Fibroblast of lung (primary cell): Measurements from ENCODE around the gene UGT1A7. TPM values are rescaled to one million over a fixed set of nuclear protein-coding genes. Genes with fewer than 3 reads are reported as not detected.

Source experiments
- DNase-seq, 2 donors: peaks; one replicate each; pipeline versions ENCODE4 v3.0.0 to v3.0.0-alpha.2; 2010; ENCODE audit warnings: low read depth in 2 of 2
- H2AFZ ChIP-seq: 2 replicates; pipeline ENCODE4 v1.5.1; 2012; ENCODE audit warnings: low read length, control low read depth, inconsistent platforms
- H3K27ac ChIP-seq: 2 replicates; pipeline ENCODE4 v1.5.1; 2011; ENCODE audit warnings: low read length, control low read depth; ENCODE audit not compliant: insufficient read depth
- H3K27me3 ChIP-seq: 2 replicates; pipeline ENCODE4 v1.5.1; 2011; ENCODE audit warnings: mild to moderate bottlenecking, low read length; ENCODE audit not compliant: control insufficient read depth, insufficient read depth
- H3K36me3 ChIP-seq: 2 replicates; pipeline ENCODE4 v1.5.1; 2011; ENCODE audit warnings: low read length; ENCODE audit not compliant: control insufficient read depth, insufficient read depth
- H3K4me1 ChIP-seq: 2 replicates; pipeline ENCODE4 v1.5.1; 2011; ENCODE audit warnings: low read length; ENCODE audit not compliant: control insufficient read depth, insufficient read depth; ENCODE audit errors: extremely low read depth
- H3K4me2 ChIP-seq: 2 replicates; pipeline ENCODE4 v1.5.1; 2011; ENCODE audit warnings: low read length, control low read depth; ENCODE audit not compliant: insufficient read depth; ENCODE audit errors: extremely low read depth
- H3K4me3 ChIP-seq, 4 experiments: fragments of 200-600 bp in 1 of 4; sonication (generic) in 1 of 4; replicated peaks in 1 of 4; 2 replicates each; pipeline ENCODE4 v1.5.1; 2011 to 2016; ENCODE audit warnings: low read length in 4 of 4, low read depth in 3 of 4, mild to moderate bottlenecking in 3 of 4, control low read depth in 2 of 4, inconsistent platforms in 1 of 4, mixed read lengths in 1 of 4; ENCODE audit not compliant: insufficient read depth in 1 of 4; ENCODE audit errors: control extremely low read depth in 1 of 4
- H3K79me2 ChIP-seq: 2 replicates; pipeline ENCODE4 v1.5.1; 2012; ENCODE audit warnings: mild to moderate bottlenecking, low read length, inconsistent platforms; ENCODE audit not compliant: control insufficient read depth, insufficient read depth
- H3K9ac ChIP-seq: 2 replicates; pipeline ENCODE4 v1.5.1; 2011; ENCODE audit warnings: mild to moderate bottlenecking, low read length, control low read depth; ENCODE audit not compliant: insufficient read depth
- H3K9me3 ChIP-seq: 2 replicates; pipeline ENCODE4 v1.5.1; 2012; ENCODE audit warnings: low read depth, low read length; ENCODE audit not compliant: control insufficient read depth, insufficient read depth
- H4K20me1 ChIP-seq: 2 replicates; pipeline ENCODE4 v1.5.1; 2011; ENCODE audit warnings: low read length; ENCODE audit not compliant: control insufficient read depth, insufficient read depth; ENCODE audit errors: extremely low read depth
- EZH2 ChIP-seq: IDR thresholded peaks from 2 replicates; pipeline ENCODE4 v1.5.1; 2012; ENCODE audit warnings: low read length, control low read depth, mild to moderate bottlenecking; ENCODE audit errors: missing control alignments
- polyA plus RNA-seq, 2 donors: library from polyadenylated mRNA; depleted of rRNA in 1 of 2; stranded (reverse) in 1 of 2; unstranded in 1 of 2; fragments of >200 nt; gene quantifications; 2 replicates each; pipeline ENCODE4 v1.2.1, GENCODE V29; 2011 to 2012; ENCODE audit warnings: missing spikeins in 1 of 2
- total RNA-seq: library from RNA; depleted of rRNA; stranded (reverse); fragments of >200 nt; gene quantifications from 2 replicates; pipeline ENCODE4 v1.2.1, GENCODE V29; 2014
- TF ChIP-seq, protein P1 (sequence below), 2 donors: IDR thresholded peaks in 1 of 2; conservative IDR thresholded peaks in 1 of 2; 1 replicate in 1 of 2; 2 replicates in 1 of 2; pipeline ENCODE4 v1.5.1; 2011 to 2012; ENCODE audit warnings: low read length in 2 of 2, control low read depth in 1 of 2, inconsistent platforms in 1 of 2, low read depth in 1 of 2, mild to moderate bottlenecking in 1 of 2

Gene UGT1A7
- total and polyA plus RNA-seq, 2 donors (not counting 1 experiment from before 2014, with no cell fraction given), result not detected

GRCh38 chr2:233768076-233768475 is 86.4 kb downstream of the UGT1A7 start:
- no peak overlapping the region for H3K4me2 ChIP-seq
- no peak overlapping the region for H3K27ac ChIP-seq
- no peak overlapping the region for H3K9ac ChIP-seq
- no peaks in the 10 kb centered on the region for H3K36me3 ChIP-seq
- no peaks in the 10 kb centered on the region for H3K79me2 ChIP-seq
- no peak overlapping the region for H2AFZ ChIP-seq
- H4K20me1 ChIP-seq, result no peaks in the 10 kb centered on the region
- no peaks in the 10 kb centered on the region for H3K27me3 ChIP-seq
- no peak for DNase-seq
- no peak overlapping the region for H3K4me3 ChIP-seq
- TF ChIP-seq EZH2, result no peak
- TF ChIP-seq, protein P1, sequence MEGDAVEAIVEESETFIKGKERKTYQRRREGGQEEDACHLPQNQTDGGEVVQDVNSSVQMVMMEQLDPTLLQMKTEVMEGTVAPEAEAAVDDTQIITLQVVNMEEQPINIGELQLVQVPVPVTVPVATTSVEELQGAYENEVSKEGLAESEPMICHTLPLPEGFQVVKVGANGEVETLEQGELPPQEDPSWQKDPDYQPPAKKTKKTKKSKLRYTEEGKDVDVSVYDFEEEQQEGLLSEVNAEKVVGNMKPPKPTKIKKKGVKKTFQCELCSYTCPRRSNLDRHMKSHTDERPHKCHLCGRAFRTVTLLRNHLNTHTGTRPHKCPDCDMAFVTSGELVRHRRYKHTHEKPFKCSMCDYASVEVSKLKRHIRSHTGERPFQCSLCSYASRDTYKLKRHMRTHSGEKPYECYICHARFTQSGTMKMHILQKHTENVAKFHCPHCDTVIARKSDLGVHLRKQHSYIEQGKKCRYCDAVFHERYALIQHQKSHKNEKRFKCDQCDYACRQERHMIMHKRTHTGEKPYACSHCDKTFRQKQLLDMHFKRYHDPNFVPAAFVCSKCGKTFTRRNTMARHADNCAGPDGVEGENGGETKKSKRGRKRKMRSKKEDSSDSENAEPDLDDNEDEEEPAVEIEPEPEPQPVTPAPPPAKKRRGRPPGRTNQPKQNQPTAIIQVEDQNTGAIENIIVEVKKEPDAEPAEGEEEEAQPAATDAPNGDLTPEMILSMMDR (conservative IDR thresholded peaks at IDR 0.05 in 1 of 2, IDR thresholded peaks at IDR 0.05 in 1 of 2; ENCODE audit: low read depth in 1 of 2, low read length in 2 of 2), result no peak
- no peaks in the 10 kb centered on the region for H3K9me3 ChIP-seq
- peaks cover 3% of the 10 kb centered on the region for H3K4me1 ChIP-seq

DNA sequence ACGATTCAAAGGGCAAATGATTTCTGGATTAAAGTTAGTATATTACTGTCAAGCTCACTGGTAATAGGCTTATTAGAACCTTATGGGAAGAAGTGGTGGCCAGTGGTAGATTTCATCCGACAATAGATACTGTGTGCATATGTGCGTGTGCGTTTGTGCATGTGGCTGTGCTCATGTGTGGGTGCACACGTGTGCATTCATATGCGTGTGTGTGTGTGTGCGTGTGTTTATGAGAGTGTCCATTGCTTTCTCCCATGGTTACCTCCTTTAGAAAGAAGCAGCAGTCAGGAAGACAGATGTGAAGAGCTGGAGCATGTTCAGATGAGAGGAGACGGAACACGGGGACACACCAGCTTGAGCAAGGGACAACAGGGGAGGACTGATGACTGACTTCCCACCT is 87.6 kb downstream of the UGT1A7 start:
- Histone ChIP-seq H3K9me3 (no peaks in the 10 kb centered on the region), H3K4me3 (no peak overlapping the region), H3K9ac (no peak overlapping the region), H3K4me1 (peaks cover 3% of the 10 kb centered on the region), H3K27me3 (no peaks in the 10 kb centered on the region), H3K79me2 (no peaks in the 10 kb centered on the region), H3K4me2 (no peak overlapping the region), H3K36me3 (no peaks in the 10 kb centered on the region), H4K20me1 (no peaks in the 10 kb centered on the region), H2AFZ (no peak overlapping the region), H3K27ac (no peak overlapping the region)
- TF ChIP-seq EZH2, result no peak
- TF ChIP-seq, protein P1 (conservative IDR thresholded peaks at IDR 0.05 in 1 of 2, IDR thresholded peaks at IDR 0.05 in 1 of 2; ENCODE audit: low read depth in 1 of 2, low read length in 2 of 2), result no peak
- no peak for DNase-seq

DNA sequence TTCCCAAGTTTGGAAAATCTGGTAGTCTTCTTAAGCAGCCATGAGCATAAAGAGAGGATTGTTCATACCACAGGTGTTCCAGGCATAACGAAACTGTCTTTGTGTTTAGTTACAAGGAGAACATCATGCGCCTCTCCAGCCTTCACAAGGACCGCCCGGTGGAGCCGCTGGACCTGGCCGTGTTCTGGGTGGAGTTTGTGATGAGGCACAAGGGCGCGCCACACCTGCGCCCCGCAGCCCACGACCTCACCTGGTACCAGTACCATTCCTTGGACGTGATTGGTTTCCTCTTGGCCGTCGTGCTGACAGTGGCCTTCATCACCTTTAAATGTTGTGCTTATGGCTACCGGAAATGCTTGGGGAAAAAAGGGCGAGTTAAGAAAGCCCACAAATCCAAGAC is 90.5 kb downstream of the UGT1A7 start:
- Histone ChIP-seq H3K4me3 (no peak overlapping the region), H3K4me2 (no peak overlapping the region), H3K36me3 (no peaks in the 10 kb centered on the region), H3K9me3 (no peaks in the 10 kb centered on the region), H3K79me2 (no peaks in the 10 kb centered on the region), H2AFZ (no peak overlapping the region), H4K20me1 (no peaks in the 10 kb centered on the region), H3K4me1 (no peaks in the 10 kb centered on the region), H3K9ac (no peak overlapping the region), H3K27me3 (no peaks in the 10 kb centered on the region), H3K27ac (no peak overlapping the region)
- TF ChIP-seq, protein P1 (conservative IDR thresholded peaks at IDR 0.05 in 1 of 2, IDR thresholded peaks at IDR 0.05 in 1 of 2; ENCODE audit: low read depth in 1 of 2, low read length in 2 of 2), result no peak
- TF ChIP-seq EZH2, result no peak
- DNase-seq, result no peak
